AG04450 (cell line): Measurements from ENCODE around the gene L3MBTL4. TPM values are rescaled to one million over a fixed set of nuclear protein-coding genes. Genes with fewer than 3 reads are reported as not detected.

Experiments
- CTCF ChIA-PET: fragments of 300-600, 350-600 bp; formaldehyde crosslinking; extraction: SDS; loops from one replicate; lab custom pipeline; 2022; ENCODE audit warnings: antibody characterized with exemption, inconsistent platforms; lab: Charles Lee
- POLR2A ChIA-PET: fragments of 350-600 bp; formaldehyde crosslinking; extraction: SDS; loops from one replicate; lab custom pipeline; 2021; ENCODE audit warnings: antibody characterized with exemption, inconsistent platforms; lab: Yijun Ruan, JAX
- DNase-seq: peaks from one replicate; pipeline ENCODE4 v3.0.0-alpha.2; 2011; ENCODE audit warnings: low read depth, low spot score
- H3K27ac ChIP-seq: one replicate; pipeline ENCODE4 v1.5.1; 2012; ENCODE audit warnings: low read depth, low read length, control low read depth
- H3K27me3 ChIP-seq: one replicate; pipeline ENCODE4 v1.6.0; 2012; ENCODE audit warnings: low read length; ENCODE audit not compliant: control insufficient read depth, insufficient read depth
- H3K4me3 ChIP-seq: 2 replicates; pipeline ENCODE4 v1.5.1; 2011; ENCODE audit warnings: mild to moderate bottlenecking, low read depth, low read length, control low read depth
- H3K9me3 ChIP-seq: 2 replicates; pipeline ENCODE4 v1.5.1; 2012; ENCODE audit warnings: low read length; ENCODE audit not compliant: control insufficient read depth, insufficient read depth
- polyA plus RNA-seq: library from polyadenylated mRNA; depleted of rRNA; stranded (reverse); fragments of >200 nt; gene quantifications from 2 replicates; pipeline ENCODE4 v1.2.3, GENCODE V29; 2011
- TF ChIP-seq, protein P1 (sequence below): IDR thresholded peaks from 2 replicates; pipeline ENCODE4 v1.5.1; 2011; ENCODE audit warnings: low read depth, low read length, control low read depth, inconsistent platforms

L3MBTL4 gene
- polyA plus RNA-seq, 1 experiment, result 0.05 TPM

GRCh38 chr18:6341303-6341702 lies 73.4 kb downstream of the L3MBTL4 start:
- TF ChIP-seq, protein P1, sequence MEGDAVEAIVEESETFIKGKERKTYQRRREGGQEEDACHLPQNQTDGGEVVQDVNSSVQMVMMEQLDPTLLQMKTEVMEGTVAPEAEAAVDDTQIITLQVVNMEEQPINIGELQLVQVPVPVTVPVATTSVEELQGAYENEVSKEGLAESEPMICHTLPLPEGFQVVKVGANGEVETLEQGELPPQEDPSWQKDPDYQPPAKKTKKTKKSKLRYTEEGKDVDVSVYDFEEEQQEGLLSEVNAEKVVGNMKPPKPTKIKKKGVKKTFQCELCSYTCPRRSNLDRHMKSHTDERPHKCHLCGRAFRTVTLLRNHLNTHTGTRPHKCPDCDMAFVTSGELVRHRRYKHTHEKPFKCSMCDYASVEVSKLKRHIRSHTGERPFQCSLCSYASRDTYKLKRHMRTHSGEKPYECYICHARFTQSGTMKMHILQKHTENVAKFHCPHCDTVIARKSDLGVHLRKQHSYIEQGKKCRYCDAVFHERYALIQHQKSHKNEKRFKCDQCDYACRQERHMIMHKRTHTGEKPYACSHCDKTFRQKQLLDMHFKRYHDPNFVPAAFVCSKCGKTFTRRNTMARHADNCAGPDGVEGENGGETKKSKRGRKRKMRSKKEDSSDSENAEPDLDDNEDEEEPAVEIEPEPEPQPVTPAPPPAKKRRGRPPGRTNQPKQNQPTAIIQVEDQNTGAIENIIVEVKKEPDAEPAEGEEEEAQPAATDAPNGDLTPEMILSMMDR, result no peak
- Histone ChIP-seq H3K4me3 (no peak overlapping the region), H3K9me3 (no peaks in the 10 kb centered on the region), H3K27ac (no peak overlapping the region), H3K27me3 (no peaks in the 10 kb centered on the region)
- POLR2A ChIA-PET, result no interaction called here
- CTCF ChIA-PET, result no interaction called here
- DNase-seq, result no peak

- no peak for DNase-seq
- H3K27ac ChIP-seq, result no peak overlapping the region
- H3K4me3 ChIP-seq, result no peak overlapping the region
- no peaks in the 10 kb centered on the region for H3K27me3 ChIP-seq
- H3K9me3 ChIP-seq, result no peaks in the 10 kb centered on the region
- ChIA-PET POLR2A (no interaction called here), CTCF (no interaction called here)
- TF ChIP-seq, protein P1, result no peak
These were observed 74.6 kb downstream of the L3MBTL4 start for GRCh38 chr18:6340121-6340520.

- POLR2A ChIA-PET, result no interaction called here
- TF ChIP-seq, protein P1, result no peak
- Histone ChIP-seq H3K9me3 (no peaks in the 10 kb centered on the region), H3K27ac (no peak overlapping the region), H3K27me3 (no peaks in the 10 kb centered on the region), H3K4me3 (no peak overlapping the region)
- no peak for DNase-seq
- CTCF ChIA-PET, result no interaction called here
These were observed 78.5 kb downstream of the L3MBTL4 start for GRCh38 chr18:6336239-6336638.

- ChIA-PET POLR2A (no interaction called here), CTCF (no interaction called here)
- H3K4me3 ChIP-seq, result no peak overlapping the region
- H3K27ac ChIP-seq, result no peak overlapping the region
- DNase-seq, result no peak
- no peaks in the 10 kb centered on the region for H3K27me3 ChIP-seq
- TF ChIP-seq, protein P1, result no peak
- no peaks in the 10 kb centered on the region for H3K9me3 ChIP-seq
These were observed 80.7 kb downstream of the L3MBTL4 start for GRCh38 chr18:6333981-6334380.

GRCh38 chr18:6331872-6332271 lies 82.8 kb downstream of the L3MBTL4 start:
- no peak overlapping the region for H3K27ac ChIP-seq
- no peak for DNase-seq
- POLR2A ChIA-PET, result no interaction called here
- no peak overlapping the region for H3K4me3 ChIP-seq
- H3K9me3 ChIP-seq, result no peaks in the 10 kb centered on the region
- TF ChIP-seq, protein P1, result no peak
- CTCF ChIA-PET, result no interaction called here
- H3K27me3 ChIP-seq, result no peaks in the 10 kb centered on the region
